ENCODE measurements around the gene CD247. TPM values are rescaled to one million over a fixed set of nuclear protein-coding genes. Genes with fewer than 3 reads are reported as not detected.
A peak's percentile ranks its signal among the peaks of the same experiment; 100 is the strongest.

The CD247 gene
- total RNA-seq, 2 experiments from 2014 or later, result 105 to 114 TPM

DNA sequence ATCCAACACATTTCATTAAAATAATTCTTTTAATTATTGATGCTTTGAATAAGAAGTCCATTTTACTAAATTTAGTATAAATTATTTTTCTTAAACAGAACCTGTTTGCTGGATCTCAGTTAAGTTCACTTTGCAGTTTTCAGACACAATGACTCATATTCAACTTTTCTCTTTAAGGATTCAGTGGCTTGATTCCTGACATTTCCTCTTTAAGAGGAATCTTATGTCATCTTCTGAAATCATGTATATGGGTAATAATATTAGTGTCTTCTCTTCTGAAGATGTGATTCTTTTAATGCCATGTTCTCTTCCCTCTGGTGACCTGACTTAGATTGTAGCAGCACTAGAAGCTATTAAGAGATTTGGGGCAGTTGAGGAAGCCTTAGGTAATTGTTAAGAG, 22.7 kb upstream of the CD247 start:
- POLR2A ChIA-PET, result interaction anchor here (1.0 to 1.9 kb wide), 5 partner anchors 10 to 321 kb away, joined by 3 to 5 read pairs (median 3); partner anchors contain the start of genes CREG1 and POU2F1
- peaks cover 46% of the 10 kb centered on the region for H3K4me1 Mint-ChIP-seq (ENCODE audit: low read depth)
- intact Hi-C loops (cut with micrococcal nuclease), result loop anchor here (5.0 kb wide), 1 partner anchor 419 kb away; no protein-coding TSS in a partner anchor

GRCh38 chr1:167538657-167539056, 20.3 kb upstream of the CD247 start:
- POLR2A ChIA-PET, result no interaction called here
- CTCF ChIA-PET, result interaction anchor here (0.6 to 4.6 kb wide), 6 partner anchors 10 to 472 kb away, joined by 4 to 59 read pairs (median 16); partner anchors contain the start of genes CD247 and CREG1
- no peaks in the 10 kb centered on the region for H3K27me3 Mint-ChIP-seq
- peaks cover 3% of the 10 kb centered on the region for H3K36me3 Mint-ChIP-seq
- peaks cover 37% of the 10 kb centered on the region for H3K4me1 Mint-ChIP-seq (ENCODE audit: low read depth)
- no peak overlapping the region for H3K4me3 Mint-ChIP-seq
- H3K27ac Mint-ChIP-seq, result no peak overlapping the region
- no peak for DNase-seq
- no peaks in the 10 kb centered on the region for H3K9me3 Mint-ChIP-seq
- intact Hi-C loops (cut with micrococcal nuclease), result no loop called here

More for the DNA sequence above, 22.7 kb upstream of the CD247 start:
- no peak for DNase-seq
- no peak overlapping the region for H3K27ac Mint-ChIP-seq
- no peaks in the 10 kb centered on the region for H3K9me3 Mint-ChIP-seq
- no peak overlapping the region for H3K4me3 Mint-ChIP-seq
- H3K27me3 Mint-ChIP-seq, result no peaks in the 10 kb centered on the region
- CTCF ChIA-PET, result interaction anchor here (0.6 to 4.6 kb wide), 40 partner anchors 8 to 660 kb away, joined by 3 to 59 read pairs (median 6); partner anchors contain the start of genes CD247 and CREG1
- peaks cover 8% of the 10 kb centered on the region for H3K36me3 Mint-ChIP-seq

- peaks cover 4% of the 10 kb centered on the region for H3K4me1 Mint-ChIP-seq (ENCODE audit: low read depth)
- H3K27ac Mint-ChIP-seq, result no peak overlapping the region
- H3K4me3 Mint-ChIP-seq, result no peak overlapping the region
- no peaks in the 10 kb centered on the region for H3K9me3 Mint-ChIP-seq
- H3K36me3 Mint-ChIP-seq, result no peaks in the 10 kb centered on the region
- intact Hi-C loops (cut with micrococcal nuclease), result loop anchor here (1.0 to 2.0 kb wide), 3 partner anchors 92 to 265 kb away; no protein-coding TSS in a partner anchor
- DNase-seq, result peak; percentile 76
- ChIA-PET POLR2A (interaction anchor here (0.6 kb wide), 2 partner anchors 79 to 81 kb away, joined by 3 read pairs; no protein-coding TSS in a partner anchor), CTCF (interaction anchor here (0.6 to 4.8 kb wide), 69 partner anchors 8 to 649 kb away, joined by 3 to 70 read pairs (median 5); partner anchors contain the start of genes CD247, CREG1 and POU2F1)
- no peaks in the 10 kb centered on the region for H3K27me3 Mint-ChIP-seq
Measured at GRCh38 chr1:167533851-167534300, 15.5 kb upstream of the CD247 start.

DNA sequence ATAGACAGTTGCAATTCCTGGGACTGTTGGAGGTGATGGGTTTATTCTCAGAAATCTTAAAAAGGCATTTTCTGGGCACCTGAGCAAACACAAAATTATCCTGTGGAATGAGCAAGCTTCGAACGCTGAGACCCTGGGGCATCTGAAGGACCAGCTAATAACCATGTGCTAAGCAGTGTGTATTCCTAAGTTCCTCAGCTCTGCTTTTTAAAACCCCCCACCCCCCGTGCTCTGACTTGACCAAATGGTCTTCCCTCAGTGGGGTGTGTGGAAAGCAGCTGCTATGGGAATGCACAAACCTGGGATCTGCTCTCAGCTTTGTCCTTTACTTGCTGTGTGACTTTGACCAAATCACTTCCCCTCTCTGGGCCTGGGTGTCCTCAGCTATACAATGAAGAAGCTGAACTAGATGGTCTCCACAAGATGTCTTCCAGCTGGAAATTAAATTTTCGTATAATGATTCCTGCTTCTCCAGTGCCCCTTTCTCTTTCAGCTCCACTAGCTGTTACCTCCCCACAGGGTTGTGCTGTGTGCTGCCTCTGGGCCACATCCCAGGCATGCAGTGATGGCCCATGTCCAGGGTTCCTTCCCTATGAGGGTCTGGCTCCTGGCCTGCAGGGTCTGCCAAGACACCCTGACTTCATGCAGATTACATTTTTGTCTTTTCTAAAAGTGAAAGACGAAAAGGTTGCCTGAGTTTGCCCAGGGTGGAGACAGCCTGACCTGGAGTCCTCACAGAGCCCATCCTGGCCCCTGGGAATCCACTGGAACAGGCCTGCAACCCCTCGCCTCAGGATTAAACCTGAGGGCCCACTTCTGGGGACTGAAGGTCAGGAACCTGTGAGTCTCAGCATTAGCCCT, 14.9 kb upstream of the CD247 start:
- ChIA-PET CTCF (interaction anchor here (0.6 to 4.8 kb wide), 56 partner anchors 9 to 475 kb away, joined by 3 to 70 read pairs (median 5); partner anchors contain the start of genes CD247, CREG1 and POU2F1), POLR2A (interaction anchor here (0.6 to 1.0 kb wide), 2 partner anchors 15 to 78 kb away, joined by 3 to 5 read pairs; partner anchors contain the start of gene CD247)
- Mint-ChIP-seq H3K36me3 (no peaks in the 10 kb centered on the region), H3K4me1 (ENCODE audit: low read depth) (no peaks in the 10 kb centered on the region), H3K27me3 (no peaks in the 10 kb centered on the region), H3K27ac (no peak overlapping the region), H3K9me3 (no peaks in the 10 kb centered on the region), H3K4me3 (no peak overlapping the region)
- no peak for DNase-seq
- intact Hi-C loops (cut with micrococcal nuclease), result loop anchor here (1.0 to 2.0 kb wide), 3 partner anchors 91 to 264 kb away; no protein-coding TSS in a partner anchor

- POLR2A ChIA-PET, result interaction anchor here (1.0 kb wide), 1 partner anchor 14 kb away, joined by 5 read pairs; the partner anchor contains the start of gene CD247
- intact Hi-C loops (cut with micrococcal nuclease), result loop anchor here (2.0 kb wide), 1 partner anchor 264 kb away; no protein-coding TSS in a partner anchor
Measured at GRCh38 chr1:167532375-167532774, 14.0 kb upstream of the CD247 start.

GRCh38 chr1:167529829-167530474, 11.6 kb upstream of the CD247 start:
- Mint-ChIP-seq H3K4me1 (ENCODE audit: low read depth) (no peaks in the 10 kb centered on the region), H3K36me3 (no peaks in the 10 kb centered on the region), H3K9me3 (no peaks in the 10 kb centered on the region), H3K4me3 (no peak overlapping the region), H3K27me3 (no peaks in the 10 kb centered on the region), H3K27ac (no peak overlapping the region)
- intact Hi-C loops (cut with micrococcal nuclease), result no loop called here
- DNase-seq, result no peak
- ChIA-PET POLR2A (no interaction called here), CTCF (interaction anchor here (0.7 to 3.8 kb wide), 6 partner anchors 11 to 624 kb away, joined by 3 to 19 read pairs (median 3); partner anchors contain the start of gene CD247)

More at GRCh38 chr1:167532375-167532774, 14.0 kb upstream of the CD247 start:
- no peak overlapping the region for H3K27ac Mint-ChIP-seq
- no peaks in the 10 kb centered on the region for H3K4me1 Mint-ChIP-seq (ENCODE audit: low read depth)
- no peak for DNase-seq
- no peaks in the 10 kb centered on the region for H3K9me3 Mint-ChIP-seq
- no peak overlapping the region for H3K4me3 Mint-ChIP-seq
- no peaks in the 10 kb centered on the region for H3K27me3 Mint-ChIP-seq
- H3K36me3 Mint-ChIP-seq, result no peaks in the 10 kb centered on the region
- CTCF ChIA-PET, result interaction anchor here (0.7 to 4.8 kb wide), 28 partner anchors 8 to 466 kb away, joined by 3 to 70 read pairs (median 9); partner anchors contain the start of genes CD247 and POU2F1

DNA sequence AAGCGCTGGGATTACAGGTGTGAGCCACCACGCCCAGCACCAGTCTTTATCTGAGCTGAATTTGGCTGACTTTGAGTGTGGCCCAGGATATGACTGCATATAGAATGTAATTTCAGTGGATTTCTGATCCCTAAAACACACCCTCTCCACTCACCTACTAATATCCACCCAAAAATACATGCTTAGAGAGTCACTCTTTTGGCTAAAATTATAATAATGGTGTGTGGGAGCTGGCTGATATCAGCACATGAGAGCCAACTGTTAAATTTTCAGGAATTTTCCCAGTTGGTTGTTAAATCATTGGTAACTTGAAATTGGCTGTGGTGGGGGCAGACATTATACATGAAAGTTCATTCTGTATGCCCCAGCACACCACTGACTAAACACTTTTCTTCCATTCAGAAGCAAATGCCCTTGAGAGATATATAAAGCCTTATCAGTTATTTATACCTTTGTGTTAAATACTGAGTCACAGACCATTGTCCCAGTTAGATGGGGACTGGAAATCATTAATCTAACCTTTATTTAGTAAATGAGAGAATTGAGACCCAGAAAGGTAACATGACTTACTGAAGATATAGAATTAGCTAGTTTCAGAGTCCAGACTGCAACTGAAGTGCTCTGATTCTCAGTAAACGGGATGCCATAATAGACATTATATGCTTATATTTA, 9.9 kb upstream of the CD247 start:
- ChIA-PET CTCF (interaction anchor here (0.8 to 3.8 kb wide), 5 partner anchors 9 to 126 kb away, joined by 3 to 19 read pairs (median 4); no protein-coding TSS in a partner anchor), POLR2A (interaction anchor here (2.3 kb wide), 1 partner anchor 10 kb away, joined by 10 read pairs; the partner anchor contains the start of gene CD247)
- Mint-ChIP-seq H3K27me3 (no peaks in the 10 kb centered on the region), H3K9me3 (no peaks in the 10 kb centered on the region), H3K27ac (no peak overlapping the region), H3K4me3 (no peak overlapping the region), H3K36me3 (no peaks in the 10 kb centered on the region), H3K4me1 (ENCODE audit: low read depth) (no peaks in the 10 kb centered on the region)
- intact Hi-C loops (cut with micrococcal nuclease), result no loop called here
- no peak for DNase-seq

- Mint-ChIP-seq H3K4me3 (no peak overlapping the region), H3K27ac (no peak overlapping the region), H3K9me3 (no peaks in the 10 kb centered on the region), H3K4me1 (ENCODE audit: low read depth) (no peaks in the 10 kb centered on the region), H3K36me3 (no peaks in the 10 kb centered on the region), H3K27me3 (no peaks in the 10 kb centered on the region)
- ChIA-PET POLR2A (interaction anchor here (2.3 kb wide), 1 partner anchor 9 kb away, joined by 10 read pairs; the partner anchor contains the start of gene CD247), CTCF (interaction anchor here (1.4 to 1.8 kb wide), 2 partner anchors 9 to 14 kb away, joined by 3 to 8 read pairs; partner anchors contain the start of gene CD247)
- intact Hi-C loops (cut with micrococcal nuclease), result no loop called here
- DNase-seq, result no peak
Measured at GRCh38 chr1:167526667-167527383, 8.5 kb upstream of the CD247 start.

GRCh38 chr1:167524651-167525050, 6.3 kb upstream of the CD247 start:
- ChIA-PET POLR2A (no interaction called here), CTCF (interaction anchor here (1.3 to 2.7 kb wide), 2 partner anchors 9 to 16 kb away, joined by 4 to 15 read pairs; no protein-coding TSS in a partner anchor)
- H3K9me3 Mint-ChIP-seq, result no peaks in the 10 kb centered on the region
- intact Hi-C loops (cut with micrococcal nuclease), result no loop called here
- H3K4me1 Mint-ChIP-seq (ENCODE audit: low read depth), result peaks cover 9% of the 10 kb centered on the region
- no peak for DNase-seq
- no peak overlapping the region for H3K4me3 Mint-ChIP-seq
- H3K27ac Mint-ChIP-seq, result no peak overlapping the region
- no peaks in the 10 kb centered on the region for H3K27me3 Mint-ChIP-seq
- no peaks in the 10 kb centered on the region for H3K36me3 Mint-ChIP-seq

GRCh38 chr1:167522246-167522645, 3.9 kb upstream of the CD247 start:
- Mint-ChIP-seq H3K27ac (no peak overlapping the region), H3K4me1 (ENCODE audit: low read depth) (peaks cover 14% of the 10 kb centered on the region), H3K27me3 (no peaks in the 10 kb centered on the region), H3K36me3 (peaks cover 3% of the 10 kb centered on the region), H3K4me3 (no peak overlapping the region), H3K9me3 (no peaks in the 10 kb centered on the region)
- DNase-seq, result no peak
- intact Hi-C loops (cut with micrococcal nuclease), result no loop called here
- CTCF ChIA-PET, result interaction anchor here (1.1 to 1.2 kb wide), 2 partner anchors 11 to 12 kb away, joined by 3 to 5 read pairs; no protein-coding TSS in a partner anchor
- POLR2A ChIA-PET, result no interaction called here

Measured in activated CD4-positive, alpha-beta memory T cell treated with anti-CD3 and anti-CD28 coated beads for 36 hours (primary cell).